K562 (cell line): ENCODE results near the gene VPS18. TPM values are rescaled to one million over a fixed set of nuclear protein-coding genes. Genes with fewer than 3 reads are reported as not detected.

ENCODE experiments used
- ZNF41 ChIP-seq: fragments of 250-450 bp; sonication (Bioruptor Pico); conservative IDR thresholded peaks from 2 replicates; pipeline ENCODE4 v1.4.0; 2020; ENCODE audit warnings: mild to moderate bottlenecking
- ZNF780A ChIP-seq: fragments of 250-450 bp; sonication (Bioruptor Pico); IDR thresholded peaks from 2 replicates; pipeline ENCODE4 v1.5.0; 2021; ENCODE audit warnings: mild to moderate bottlenecking
- polyA plus RNA-seq, 8 experiments: library from polyadenylated mRNA; depleted of rRNA in 4 of 8; stranded (reverse) in 5 of 8; unstranded in 3 of 8; fragments of >200 nt; fragmentation: Nextera tagmentation in 2 of 8; fragmentation: Illumina TruSeq in 1 of 8; extraction: Ambion mirVana in 2 of 8; extraction: Trizol in 1 of 8; gene quantifications; 2 replicates each; pipeline versions ENCODE4 v1.2.1 to v1.2.3, GENCODE V29; 2011 to 2014; ENCODE audit warnings: inconsistent platforms in 1 of 8, missing spikeins in 1 of 8
- total RNA-seq, 7 experiments: library from RNA; depleted of rRNA in 6 of 7; stranded (reverse); fragments of >200 nt in 6 of 7; fragmentation: Illumina TruSeq in 2 of 7; extraction: Trizol in 2 of 7; gene quantifications; 2 replicates each; pipeline versions ENCODE4 v1.2.1 to v1.2.3, GENCODE V29; 2011 to 2021; ENCODE audit warnings: low replicate concordance in 1 of 7
- TF ChIP-seq, protein P1 (sequence below): IDR thresholded peaks from 2 replicates; pipeline ENCODE4 v1.6.1; 2014; ENCODE audit warnings: antibody characterized with exemption
- TF ChIP-seq, protein P2 (sequence below): fragments of 450-650 bp; IDR thresholded peaks from 2 replicates; pipeline ENCODE4 v1.7.1; 2018; ENCODE audit warnings: mild to moderate bottlenecking, low read depth; ENCODE audit not compliant: partially characterized antibody

Gene VPS18
- total and polyA plus RNA-seq, 9 of the 15 experiments (the other 6 are each of a cell fraction or from before 2014, with no cell fraction given), result 0.73 to 19.9 (median 8.5) TPM

DNA sequence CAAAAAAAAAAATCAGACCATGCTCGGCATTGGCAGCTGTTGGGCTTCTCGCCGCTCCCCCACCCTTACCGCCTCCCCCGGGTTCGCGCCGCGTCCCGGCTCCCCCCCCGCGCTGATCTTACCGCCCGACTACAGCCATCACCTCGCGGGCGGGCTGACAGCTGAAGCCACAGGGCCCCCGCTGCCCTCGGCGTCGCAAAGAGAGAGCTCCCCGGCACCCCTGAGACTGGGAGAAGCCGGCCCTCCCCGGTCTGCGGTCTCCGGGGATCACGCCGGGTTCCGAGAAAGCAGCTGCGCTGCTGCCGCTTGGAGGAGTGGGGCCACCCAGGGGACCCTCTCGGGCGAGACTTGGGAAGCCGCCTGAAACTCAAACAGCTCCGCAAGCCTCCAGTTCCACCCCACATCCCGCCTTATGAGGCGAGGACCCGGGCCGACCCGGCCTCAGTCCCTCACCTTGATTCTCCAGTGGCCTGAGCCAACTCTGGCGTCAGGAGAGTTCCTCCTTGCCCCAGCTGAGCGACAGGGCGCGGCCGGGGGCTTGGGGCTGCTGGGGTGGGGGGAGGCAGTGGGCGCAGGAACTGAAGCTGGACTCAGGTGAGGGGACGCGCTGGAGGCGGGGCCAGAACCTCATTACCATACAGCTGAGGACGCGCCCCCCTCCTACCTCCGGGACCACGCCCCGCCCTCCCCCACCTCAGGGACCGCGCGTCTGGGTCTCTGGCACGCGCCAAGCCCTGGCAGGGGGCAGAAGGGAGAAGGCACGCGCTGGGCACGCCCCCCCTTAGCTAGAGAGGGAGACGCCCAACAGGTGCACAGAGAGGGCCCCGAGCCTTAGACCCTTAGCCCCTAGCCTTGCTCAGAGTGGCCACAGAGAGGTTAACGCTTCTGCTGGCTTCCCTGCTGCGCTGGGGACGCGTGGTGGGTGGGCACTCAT lies 33.9 kb downstream of the VPS18 start (continued):
- TF ChIP-seq, protein P1, sequence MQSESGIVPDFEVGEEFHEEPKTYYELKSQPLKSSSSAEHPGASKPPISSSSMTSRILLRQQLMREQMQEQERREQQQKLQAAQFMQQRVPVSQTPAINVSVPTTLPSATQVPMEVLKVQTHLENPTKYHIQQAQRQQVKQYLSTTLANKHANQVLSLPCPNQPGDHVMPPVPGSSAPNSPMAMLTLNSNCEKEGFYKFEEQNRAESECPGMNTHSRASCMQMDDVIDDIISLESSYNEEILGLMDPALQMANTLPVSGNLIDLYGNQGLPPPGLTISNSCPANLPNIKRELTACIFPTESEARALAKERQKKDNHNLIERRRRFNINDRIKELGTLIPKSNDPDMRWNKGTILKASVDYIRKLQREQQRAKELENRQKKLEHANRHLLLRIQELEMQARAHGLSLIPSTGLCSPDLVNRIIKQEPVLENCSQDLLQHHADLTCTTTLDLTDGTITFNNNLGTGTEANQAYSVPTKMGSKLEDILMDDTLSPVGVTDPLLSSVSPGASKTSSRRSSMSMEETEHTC, result no peak
- no peak for TF ChIP-seq ZNF780A (CRISPR knock-in tag)
- TF ChIP-seq, protein P2, sequence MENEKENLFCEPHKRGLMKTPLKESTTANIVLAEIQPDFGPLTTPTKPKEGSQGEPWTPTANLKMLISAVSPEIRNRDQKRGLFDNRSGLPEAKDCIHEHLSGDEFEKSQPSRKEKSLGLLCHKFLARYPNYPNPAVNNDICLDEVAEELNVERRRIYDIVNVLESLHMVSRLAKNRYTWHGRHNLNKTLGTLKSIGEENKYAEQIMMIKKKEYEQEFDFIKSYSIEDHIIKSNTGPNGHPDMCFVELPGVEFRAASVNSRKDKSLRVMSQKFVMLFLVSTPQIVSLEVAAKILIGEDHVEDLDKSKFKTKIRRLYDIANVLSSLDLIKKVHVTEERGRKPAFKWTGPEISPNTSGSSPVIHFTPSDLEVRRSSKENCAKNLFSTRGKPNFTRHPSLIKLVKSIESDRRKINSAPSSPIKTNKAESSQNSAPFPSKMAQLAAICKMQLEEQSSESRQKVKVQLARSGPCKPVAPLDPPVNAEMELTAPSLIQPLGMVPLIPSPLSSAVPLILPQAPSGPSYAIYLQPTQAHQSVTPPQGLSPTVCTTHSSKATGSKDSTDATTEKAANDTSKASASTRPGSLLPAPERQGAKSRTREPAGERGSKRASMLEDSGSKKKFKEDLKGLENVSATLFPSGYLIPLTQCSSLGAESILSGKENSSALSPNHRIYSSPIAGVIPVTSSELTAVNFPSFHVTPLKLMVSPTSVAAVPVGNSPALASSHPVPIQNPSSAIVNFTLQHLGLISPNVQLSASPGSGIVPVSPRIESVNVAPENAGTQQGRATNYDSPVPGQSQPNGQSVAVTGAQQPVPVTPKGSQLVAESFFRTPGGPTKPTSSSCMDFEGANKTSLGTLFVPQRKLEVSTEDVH, result no peak
- TF ChIP-seq ZNF41 (CRISPR knock-in tag), result no peak
